ENCODE data around the gene PPHLN1. TPM values are rescaled to one million over a fixed set of nuclear protein-coding genes. Genes with fewer than 3 reads are reported as not detected.

PPHLN1 gene
- polyA plus RNA-seq, 1 donor: 54.2 TPM

GRCh38 chr12:42442888-42443287, 116.9 kb downstream of the PPHLN1 start:
- DNase-seq: no peak

DNA sequence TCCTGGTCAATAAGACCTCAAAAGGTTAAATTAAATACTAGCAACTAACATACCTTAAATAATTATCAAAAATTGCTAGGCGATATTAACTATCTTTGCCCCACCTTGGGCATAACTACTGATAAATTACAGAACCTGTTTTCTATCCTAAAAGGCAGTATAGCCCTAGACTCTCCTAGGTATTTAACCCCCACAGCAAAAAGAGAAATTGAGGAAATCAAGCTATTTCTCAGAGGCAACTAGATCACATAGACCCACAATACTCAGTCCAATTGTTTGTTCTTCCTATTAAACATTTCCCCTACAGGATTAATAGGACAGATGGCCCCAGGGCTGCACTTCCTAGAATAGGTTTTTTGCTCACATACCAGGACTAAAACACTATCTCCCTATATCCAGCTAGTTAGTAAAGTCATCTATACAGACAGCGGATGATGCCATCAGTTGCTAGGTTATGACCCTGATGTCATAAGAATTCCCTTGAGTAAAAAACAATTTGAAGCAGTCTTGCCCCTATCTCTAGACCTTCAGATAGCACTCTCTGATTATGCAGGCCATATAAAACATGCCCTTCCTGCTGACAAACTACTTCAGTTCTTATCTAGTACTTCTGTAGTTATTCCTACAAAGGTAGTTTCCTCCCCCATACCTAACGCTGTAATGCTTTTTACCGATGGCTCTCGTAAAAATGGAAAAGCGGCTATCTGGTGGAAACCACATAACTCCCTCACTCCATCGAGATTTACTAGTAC, 118.4 kb downstream of the PPHLN1 start:
- DNase-seq: no peak

- no peak for DNase-seq
These were observed 119.9 kb downstream of the PPHLN1 start for GRCh38 chr12:42445891-42446290.

DNA sequence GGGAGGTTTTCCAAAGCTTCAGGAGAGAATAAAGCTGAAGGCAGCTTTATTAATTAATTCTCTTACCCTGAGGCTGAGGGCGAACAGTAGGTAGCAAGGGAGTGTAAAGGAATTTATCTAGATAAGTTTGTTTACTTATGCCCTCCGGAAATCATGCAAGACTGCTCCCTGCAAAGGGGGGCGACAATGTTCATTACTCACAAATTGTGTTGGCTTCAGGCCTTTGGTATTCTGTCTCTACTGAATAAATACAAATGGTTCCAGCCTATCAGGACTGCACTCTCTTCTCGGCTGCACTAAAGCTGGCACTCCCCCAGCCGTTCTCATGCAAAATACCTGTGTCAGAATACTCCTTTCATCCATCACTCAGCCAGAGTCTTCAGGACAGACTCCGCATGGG, 120.8 kb downstream of the PPHLN1 start:
- no peak for DNase-seq

GRCh38 chr12:42447371-42447786, 121.4 kb downstream of the PPHLN1 start:
- no peak for DNase-seq

GRCh38 chr12:42448841-42449240, 122.9 kb downstream of the PPHLN1 start:
- DNase-seq: no peak

DNA sequence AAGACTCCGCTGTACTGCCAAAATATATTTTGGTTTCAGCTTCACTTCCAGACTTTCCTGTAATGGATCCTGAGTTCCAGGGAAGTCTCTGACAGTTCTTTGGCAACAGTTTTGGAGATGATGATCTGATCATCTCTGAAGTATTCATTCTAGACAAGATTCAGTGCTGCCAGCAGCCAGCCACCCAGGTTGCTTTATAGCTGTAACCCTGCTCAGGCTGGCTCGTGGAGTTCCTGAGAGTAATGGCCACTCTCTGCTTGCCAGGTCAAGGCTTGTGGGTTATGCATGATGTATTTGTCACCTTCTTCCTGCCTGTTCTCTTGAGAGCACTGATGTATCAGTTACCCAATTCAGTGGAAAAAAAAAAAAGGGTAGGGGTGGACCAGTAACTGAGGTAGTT, 124.3 kb downstream of the PPHLN1 start:
- no peak for DNase-seq

DNA sequence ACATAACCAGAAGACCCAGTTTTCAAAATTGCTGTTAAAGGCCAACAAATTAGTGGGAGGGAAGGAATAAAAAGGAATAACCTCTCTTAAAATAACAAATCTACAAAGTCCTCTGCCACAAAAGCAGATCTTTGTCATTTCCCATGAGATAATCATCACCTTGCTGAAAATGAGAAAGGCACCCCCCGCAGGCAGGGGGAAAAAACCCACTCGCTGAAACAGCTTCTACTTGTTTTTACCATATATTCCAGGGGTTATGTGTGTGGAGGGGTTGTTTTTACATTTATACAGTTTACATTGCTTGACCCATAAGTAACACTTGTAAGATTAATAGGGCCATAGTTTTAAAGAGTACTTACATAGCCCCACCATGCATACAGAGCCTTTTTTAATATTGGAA, 132.6 kb downstream of the PPHLN1 start:
- DNase-seq: no peak

GRCh38 chr12:42459336-42459847, 133.4 kb downstream of the PPHLN1 start:
- DNase-seq: no peak

DNA sequence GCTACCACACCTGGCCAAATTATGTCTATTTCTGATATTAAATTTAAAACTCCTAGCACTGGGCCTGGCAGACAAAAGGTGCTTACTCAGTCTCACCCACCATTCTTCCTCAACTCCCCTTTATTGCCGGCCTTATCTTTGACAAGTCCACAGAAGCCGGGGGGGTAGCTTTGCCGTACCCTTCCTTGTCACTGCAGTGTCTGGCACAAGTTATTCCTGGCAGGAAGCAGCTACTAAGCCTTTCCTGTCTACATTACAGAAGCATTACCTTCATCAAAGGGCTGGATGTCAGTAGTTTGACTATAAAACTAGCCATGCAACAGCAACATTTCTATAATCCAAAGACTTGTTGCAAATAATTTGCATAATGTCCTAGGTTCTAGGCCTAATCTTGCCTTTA, 136.5 kb downstream of the PPHLN1 start:
- no peak for DNase-seq

DNA sequence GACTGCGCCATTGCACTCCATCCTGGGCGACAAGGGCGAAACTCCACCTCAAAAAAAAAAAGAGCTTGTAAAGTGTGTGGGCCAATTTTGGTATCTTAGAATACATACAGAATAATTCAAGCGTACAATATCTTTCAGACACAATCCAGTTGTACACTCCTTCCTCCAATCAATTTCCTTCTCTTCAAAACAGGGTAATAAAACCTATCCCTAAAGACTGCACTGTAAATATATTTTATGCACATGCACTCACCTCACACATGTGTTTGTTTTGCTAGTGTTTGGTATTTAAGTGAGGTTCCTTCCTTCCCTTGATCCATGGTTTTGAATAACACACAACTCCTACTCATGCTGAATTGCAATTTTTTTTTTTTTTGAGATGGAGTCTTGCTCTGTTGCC, 137.7 kb downstream of the PPHLN1 start:
- DNase-seq: no peak

DNA sequence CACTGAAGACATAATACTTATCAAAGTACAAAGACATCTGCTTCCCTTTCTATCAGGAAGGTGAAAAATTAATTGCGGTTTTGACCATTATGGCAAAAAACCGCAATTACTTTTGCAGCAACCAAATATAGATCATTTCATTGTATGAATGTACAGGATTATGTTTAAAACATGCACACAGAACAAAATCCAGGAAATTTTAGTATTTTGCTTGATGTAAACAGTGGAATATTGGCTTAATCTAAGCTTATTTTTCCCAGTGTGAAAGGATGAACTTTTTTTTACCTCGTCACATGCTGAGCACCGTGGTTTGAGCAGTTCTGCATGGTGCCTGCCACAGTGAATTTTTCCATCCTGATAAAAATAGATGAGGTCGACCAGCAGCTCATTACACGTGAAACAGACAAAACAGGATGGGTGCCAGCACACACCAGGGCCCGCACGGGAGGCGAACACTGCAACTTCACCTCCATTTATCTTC, 142.4 kb downstream of the PPHLN1 start:
- DNase-seq: no peak

DNA sequence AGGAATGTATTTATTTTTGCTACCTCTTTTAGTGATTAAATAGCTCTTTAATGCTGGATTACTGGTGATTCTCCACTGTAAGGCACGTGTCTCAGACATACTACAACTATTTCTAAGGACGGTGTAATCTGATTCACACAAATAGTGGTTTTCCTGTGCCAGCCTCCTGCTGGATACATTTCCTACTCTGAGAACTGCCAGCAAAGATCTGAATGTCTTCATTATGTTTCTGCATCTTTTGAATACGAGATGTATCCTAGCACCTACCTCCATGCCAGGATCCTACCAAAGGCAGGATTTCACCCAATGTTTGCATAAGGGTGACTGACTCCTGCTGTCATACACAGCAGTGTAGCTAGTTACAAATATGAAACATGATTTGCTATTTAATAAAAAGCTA, 143.0 kb downstream of the PPHLN1 start:
- DNase-seq: no peak

DNA sequence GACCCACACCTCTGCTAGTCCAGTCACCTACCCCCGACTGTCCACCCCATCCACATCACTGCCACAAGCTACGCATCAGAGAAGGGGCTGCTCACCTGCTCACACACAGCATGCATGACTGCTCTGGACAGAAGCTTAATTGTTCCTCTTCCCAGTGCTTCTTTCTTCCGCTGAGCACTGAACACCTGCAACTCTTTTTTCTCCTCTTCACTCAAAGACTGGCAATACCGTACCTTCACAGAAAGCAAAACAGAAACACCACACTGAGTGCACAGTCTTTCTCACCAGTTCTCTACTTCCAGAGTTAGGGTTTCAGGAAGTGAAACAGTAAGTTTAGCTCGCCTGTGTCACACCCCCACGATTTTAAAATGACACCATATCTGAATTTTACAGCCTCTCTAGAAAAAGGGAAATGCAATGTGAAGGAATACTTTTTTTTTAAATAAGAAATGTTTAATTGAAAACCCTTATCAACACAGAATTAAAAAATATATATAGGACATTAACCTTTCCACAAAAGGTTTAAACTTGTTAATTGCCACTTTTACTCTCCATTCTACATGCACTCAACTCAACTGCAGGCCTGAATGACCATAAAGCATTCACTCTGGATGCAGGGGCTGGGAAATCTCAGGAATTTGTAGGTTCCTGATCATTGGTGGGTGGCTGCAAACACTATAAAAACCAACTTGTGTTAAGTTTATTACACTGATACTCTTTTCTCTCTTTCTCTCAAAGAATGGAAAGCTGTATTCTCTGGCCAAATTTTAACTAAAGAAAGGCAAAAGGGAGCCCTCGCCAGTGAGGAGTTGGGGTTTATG, 143.6 kb downstream of the PPHLN1 start:
- no peak for DNase-seq

GRCh38 chr12:42472376-42472775, 146.4 kb downstream of the PPHLN1 start:
- DNase-seq: no peak

DNA sequence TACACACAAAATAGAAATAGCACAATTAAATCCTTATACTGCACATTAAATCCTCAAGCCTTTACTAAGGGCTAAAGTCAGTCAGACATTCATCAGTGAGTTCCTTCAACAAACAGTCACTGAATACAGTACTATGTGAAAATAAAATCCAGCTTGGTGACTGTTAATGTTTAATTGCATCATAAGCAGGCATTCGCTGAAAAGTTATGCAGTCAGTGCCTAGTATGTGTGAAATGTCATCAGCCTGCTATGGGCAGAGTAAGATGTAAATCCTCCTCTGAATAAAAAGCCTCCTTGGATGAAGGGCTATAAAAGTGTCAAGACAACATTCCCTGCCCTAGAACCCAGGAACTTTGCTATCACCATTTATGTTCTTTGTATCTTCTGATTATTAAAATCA, 147.2 kb downstream of the PPHLN1 start:
- DNase-seq: no peak

DNA sequence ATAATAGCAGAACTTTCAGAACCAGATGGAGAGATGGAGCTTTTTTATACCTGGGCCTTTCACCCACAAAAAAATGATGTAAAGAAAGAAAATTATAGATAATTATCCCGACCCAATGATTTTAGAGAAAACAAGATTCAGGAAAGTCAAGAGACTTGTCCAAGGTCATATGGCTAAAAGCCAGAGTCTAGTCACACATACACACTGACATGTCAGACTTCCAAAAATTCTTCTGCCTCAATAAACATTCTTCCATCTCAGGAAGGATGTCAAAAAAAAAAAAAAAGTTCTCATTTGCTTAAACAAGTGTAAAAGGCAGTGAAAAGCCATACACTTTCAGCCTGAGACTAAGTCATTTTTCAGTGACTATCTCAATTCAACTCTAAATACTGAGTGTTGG, 147.6 kb downstream of the PPHLN1 start:
- no peak for DNase-seq

GRCh38 chr12:42474391-42474790, 148.4 kb downstream of the PPHLN1 start:
- no peak for DNase-seq

GRCh38 chr12:42475106-42475505, 149.1 kb downstream of the PPHLN1 start:
- DNase-seq: no peak

DNA sequence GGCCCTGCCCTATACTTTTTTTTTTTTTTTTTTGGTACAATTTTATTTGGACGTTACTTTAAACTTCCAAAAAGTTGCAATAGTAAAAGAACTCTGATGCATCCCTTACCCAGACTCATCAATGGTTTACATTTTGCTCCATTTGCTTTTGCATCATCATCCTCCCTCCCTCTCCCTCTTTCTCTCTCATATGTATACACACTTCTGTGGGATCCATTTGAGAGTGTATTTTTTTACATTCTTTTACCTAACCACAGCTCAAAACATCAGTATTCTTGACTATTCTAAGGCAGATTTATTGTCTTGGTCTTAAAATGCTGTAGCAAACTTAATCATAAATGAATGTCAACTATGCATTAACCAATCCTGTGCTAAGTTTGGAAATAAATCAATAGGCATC, 152.0 kb downstream of the PPHLN1 start:
- DNase-seq: no peak

DNA sequence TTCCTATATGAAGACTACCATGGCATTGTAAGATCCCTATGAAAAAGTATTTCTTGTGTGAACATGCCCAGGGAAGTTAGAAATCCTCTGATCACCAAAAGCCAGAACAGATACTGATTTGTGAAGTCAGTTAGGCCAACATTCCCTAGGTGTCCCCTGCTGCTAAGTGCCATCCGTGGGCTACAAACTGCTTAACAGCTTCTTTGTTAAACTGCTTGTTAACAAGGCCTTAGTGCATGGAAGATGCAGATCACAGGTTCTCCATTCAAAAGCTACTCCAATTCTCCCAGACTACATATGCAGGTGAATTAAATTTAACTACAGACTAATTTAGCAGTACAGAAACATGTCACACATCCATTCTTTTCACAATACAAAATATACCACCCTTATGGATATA, 155.4 kb downstream of the PPHLN1 start:
- DNase-seq: no peak

GRCh38 chr12:42482041-42482747, 156.2 kb downstream of the PPHLN1 start:
- peak; percentile 77 for DNase-seq

Measured in hindlimb muscle (tissue), 1 donor.